ENCODE results near the gene RABL2B. TPM values are rescaled to one million over a fixed set of nuclear protein-coding genes. Genes with fewer than 3 reads are reported as not detected.

RABL2B gene
- total RNA-seq, 1 experiment from 2014 or later, result 24.0 TPM

DNA sequence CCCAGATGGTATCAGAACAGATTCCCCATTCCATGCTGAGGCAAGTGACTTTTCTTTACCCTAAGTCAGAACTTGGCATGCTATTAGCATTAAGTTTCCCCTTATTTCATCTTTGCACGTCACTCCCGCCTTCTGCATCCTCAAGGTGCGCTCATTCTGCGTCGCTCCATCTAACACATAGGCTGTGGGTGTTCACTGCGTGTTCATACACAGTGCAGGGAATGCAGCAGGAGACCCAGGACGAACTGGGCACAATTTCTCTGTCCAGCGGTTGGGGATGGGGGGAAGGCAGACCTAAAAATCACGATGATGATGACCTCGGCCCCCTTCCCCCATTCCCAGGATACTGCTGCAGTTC is 65.1 kb downstream of the RABL2B start (continued):
- TF ChIP-seq, protein P1, sequence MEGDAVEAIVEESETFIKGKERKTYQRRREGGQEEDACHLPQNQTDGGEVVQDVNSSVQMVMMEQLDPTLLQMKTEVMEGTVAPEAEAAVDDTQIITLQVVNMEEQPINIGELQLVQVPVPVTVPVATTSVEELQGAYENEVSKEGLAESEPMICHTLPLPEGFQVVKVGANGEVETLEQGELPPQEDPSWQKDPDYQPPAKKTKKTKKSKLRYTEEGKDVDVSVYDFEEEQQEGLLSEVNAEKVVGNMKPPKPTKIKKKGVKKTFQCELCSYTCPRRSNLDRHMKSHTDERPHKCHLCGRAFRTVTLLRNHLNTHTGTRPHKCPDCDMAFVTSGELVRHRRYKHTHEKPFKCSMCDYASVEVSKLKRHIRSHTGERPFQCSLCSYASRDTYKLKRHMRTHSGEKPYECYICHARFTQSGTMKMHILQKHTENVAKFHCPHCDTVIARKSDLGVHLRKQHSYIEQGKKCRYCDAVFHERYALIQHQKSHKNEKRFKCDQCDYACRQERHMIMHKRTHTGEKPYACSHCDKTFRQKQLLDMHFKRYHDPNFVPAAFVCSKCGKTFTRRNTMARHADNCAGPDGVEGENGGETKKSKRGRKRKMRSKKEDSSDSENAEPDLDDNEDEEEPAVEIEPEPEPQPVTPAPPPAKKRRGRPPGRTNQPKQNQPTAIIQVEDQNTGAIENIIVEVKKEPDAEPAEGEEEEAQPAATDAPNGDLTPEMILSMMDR (IDR thresholded peaks at IDR 0.05), result no peak
- TF ChIP-seq PRRX2 (CRISPR knock-in tag; IDR thresholded peaks at IDR 0.05), result no peak
- TF ChIP-seq, protein P2, sequence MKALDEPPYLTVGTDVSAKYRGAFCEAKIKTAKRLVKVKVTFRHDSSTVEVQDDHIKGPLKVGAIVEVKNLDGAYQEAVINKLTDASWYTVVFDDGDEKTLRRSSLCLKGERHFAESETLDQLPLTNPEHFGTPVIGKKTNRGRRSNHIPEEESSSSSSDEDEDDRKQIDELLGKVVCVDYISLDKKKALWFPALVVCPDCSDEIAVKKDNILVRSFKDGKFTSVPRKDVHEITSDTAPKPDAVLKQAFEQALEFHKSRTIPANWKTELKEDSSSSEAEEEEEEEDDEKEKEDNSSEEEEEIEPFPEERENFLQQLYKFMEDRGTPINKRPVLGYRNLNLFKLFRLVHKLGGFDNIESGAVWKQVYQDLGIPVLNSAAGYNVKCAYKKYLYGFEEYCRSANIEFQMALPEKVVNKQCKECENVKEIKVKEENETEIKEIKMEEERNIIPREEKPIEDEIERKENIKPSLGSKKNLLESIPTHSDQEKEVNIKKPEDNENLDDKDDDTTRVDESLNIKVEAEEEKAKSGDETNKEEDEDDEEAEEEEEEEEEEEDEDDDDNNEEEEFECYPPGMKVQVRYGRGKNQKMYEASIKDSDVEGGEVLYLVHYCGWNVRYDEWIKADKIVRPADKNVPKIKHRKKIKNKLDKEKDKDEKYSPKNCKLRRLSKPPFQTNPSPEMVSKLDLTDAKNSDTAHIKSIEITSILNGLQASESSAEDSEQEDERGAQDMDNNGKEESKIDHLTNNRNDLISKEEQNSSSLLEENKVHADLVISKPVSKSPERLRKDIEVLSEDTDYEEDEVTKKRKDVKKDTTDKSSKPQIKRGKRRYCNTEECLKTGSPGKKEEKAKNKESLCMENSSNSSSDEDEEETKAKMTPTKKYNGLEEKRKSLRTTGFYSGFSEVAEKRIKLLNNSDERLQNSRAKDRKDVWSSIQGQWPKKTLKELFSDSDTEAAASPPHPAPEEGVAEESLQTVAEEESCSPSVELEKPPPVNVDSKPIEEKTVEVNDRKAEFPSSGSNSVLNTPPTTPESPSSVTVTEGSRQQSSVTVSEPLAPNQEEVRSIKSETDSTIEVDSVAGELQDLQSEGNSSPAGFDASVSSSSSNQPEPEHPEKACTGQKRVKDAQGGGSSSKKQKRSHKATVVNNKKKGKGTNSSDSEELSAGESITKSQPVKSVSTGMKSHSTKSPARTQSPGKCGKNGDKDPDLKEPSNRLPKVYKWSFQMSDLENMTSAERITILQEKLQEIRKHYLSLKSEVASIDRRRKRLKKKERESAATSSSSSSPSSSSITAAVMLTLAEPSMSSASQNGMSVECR (CRISPR knock-in tag; IDR thresholded peaks at IDR 0.05; ENCODE audit: borderline replicate concordance), result no peak
- TF ChIP-seq, protein P3, sequence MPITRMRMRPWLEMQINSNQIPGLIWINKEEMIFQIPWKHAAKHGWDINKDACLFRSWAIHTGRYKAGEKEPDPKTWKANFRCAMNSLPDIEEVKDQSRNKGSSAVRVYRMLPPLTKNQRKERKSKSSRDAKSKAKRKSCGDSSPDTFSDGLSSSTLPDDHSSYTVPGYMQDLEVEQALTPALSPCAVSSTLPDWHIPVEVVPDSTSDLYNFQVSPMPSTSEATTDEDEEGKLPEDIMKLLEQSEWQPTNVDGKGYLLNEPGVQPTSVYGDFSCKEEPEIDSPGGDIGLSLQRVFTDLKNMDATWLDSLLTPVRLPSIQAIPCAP (CRISPR knock-in tag; IDR thresholded peaks at IDR 0.05), result no peak

DNA sequence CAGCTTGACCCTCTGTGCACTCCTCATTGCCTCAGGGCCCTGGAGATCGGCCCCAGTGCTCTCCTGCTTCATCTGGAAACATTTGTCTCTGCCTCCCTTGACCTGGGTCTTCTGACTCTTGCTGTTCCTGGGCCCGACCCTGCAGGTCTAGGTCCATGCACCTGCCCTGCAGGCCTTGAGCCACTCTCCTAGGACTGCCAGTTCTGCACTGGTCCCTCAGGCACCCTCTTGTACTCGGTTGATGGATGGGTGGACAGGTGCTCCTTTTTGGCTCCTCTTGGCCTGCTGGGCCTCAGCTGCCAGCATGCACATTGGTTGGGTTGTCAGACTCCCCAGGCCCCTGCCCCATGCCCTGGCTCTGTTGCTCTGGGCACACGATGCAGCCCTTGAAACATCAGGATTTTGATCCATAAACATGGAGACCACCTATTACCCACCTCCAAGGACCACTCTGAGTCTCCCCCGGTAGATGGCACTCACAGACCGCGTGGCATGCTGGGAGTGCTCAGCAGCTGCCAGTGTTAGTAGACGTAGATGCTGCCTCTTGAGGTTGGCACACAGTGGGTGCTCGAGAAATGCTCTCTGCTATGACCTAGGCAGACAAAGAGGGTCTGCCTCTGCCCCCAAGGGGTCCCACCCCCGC is 65.6 kb downstream of the RABL2B start:
- Mint-ChIP-seq H3K27me3 (ENCODE audit: low read depth) (peaks cover 54% of the 10 kb centered on the region), H3K27ac (no peak overlapping the region), H3K9me3 (no peaks in the 10 kb centered on the region), H3K4me3 (no peak overlapping the region), H3K4me1 (no peaks in the 10 kb centered on the region), H3K36me3 (no peaks in the 10 kb centered on the region)
- DNase-seq (ENCODE audit: low spot score) (no peak), ATAC-seq (no peak)
- TF ChIP-seq, protein P4, sequence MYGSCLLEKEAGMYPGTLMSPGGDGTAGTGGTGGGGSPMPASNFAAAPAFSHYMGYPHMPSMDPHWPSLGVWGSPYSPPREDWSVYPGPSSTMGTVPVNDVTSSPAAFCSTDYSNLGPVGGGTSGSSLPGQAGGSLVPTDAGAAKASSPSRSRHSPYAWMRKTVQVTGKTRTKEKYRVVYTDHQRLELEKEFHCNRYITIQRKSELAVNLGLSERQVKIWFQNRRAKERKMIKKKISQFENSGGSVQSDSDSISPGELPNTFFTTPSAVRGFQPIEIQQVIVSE (CRISPR knock-in tag; IDR thresholded peaks at IDR 0.05; ENCODE audit: borderline replicate concordance), result no peak
- TF ChIP-seq NFATC4 (CRISPR knock-in tag; IDR thresholded peaks at IDR 0.05) (no peak), GRHL2 (CRISPR knock-in tag; IDR thresholded peaks at IDR 0.05; ENCODE audit: insufficient replicate concordance, severe bottlenecking) (no peak)
- TF ChIP-seq, protein P5, sequence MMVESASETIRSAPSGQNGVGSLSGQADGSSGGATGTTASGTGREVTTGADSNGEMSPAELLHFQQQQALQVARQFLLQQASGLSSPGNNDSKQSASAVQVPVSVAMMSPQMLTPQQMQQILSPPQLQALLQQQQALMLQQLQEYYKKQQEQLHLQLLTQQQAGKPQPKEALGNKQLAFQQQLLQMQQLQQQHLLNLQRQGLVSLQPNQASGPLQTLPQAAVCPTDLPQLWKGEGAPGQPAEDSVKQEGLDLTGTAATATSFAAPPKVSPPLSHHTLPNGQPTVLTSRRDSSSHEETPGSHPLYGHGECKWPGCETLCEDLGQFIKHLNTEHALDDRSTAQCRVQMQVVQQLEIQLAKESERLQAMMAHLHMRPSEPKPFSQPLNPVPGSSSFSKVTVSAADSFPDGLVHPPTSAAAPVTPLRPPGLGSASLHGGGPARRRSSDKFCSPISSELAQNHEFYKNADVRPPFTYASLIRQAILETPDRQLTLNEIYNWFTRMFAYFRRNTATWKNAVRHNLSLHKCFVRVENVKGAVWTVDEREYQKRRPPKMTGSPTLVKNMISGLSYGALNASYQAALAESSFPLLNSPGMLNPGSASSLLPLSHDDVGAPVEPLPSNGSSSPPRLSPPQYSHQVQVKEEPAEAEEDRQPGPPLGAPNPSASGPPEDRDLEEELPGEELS (CRISPR knock-in tag; IDR thresholded peaks at IDR 0.05), result no peak
- TF ChIP-seq, protein P6, sequence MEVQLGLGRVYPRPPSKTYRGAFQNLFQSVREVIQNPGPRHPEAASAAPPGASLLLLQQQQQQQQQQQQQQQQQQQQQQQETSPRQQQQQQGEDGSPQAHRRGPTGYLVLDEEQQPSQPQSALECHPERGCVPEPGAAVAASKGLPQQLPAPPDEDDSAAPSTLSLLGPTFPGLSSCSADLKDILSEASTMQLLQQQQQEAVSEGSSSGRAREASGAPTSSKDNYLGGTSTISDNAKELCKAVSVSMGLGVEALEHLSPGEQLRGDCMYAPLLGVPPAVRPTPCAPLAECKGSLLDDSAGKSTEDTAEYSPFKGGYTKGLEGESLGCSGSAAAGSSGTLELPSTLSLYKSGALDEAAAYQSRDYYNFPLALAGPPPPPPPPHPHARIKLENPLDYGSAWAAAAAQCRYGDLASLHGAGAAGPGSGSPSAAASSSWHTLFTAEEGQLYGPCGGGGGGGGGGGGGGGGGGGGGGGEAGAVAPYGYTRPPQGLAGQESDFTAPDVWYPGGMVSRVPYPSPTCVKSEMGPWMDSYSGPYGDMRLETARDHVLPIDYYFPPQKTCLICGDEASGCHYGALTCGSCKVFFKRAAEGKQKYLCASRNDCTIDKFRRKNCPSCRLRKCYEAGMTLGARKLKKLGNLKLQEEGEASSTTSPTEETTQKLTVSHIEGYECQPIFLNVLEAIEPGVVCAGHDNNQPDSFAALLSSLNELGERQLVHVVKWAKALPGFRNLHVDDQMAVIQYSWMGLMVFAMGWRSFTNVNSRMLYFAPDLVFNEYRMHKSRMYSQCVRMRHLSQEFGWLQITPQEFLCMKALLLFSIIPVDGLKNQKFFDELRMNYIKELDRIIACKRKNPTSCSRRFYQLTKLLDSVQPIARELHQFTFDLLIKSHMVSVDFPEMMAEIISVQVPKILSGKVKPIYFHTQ (CRISPR knock-in tag; IDR thresholded peaks at IDR 0.05), result no peak
- ChIA-PET CTCF (interaction anchor here (1.1 kb wide), 1 partner anchor 57 kb away, joined by 3 read pairs; no protein-coding TSS in a partner anchor), POLR2A (no interaction called here)

Other genes starting within 250 kb of the RABL2B start
- gene KLHDC7B, start 237.7 kb downstream of the RABL2B start, total RNA-seq (2021), result not detected in 3 replicates
- gene SYCE3, start 220.7 kb downstream of the RABL2B start, total RNA-seq (2021), result 0.46 to 0.89 TPM (median 0.85 TPM) in 3 replicates
- 33.7 to 47.8 TPM (median 47.4 TPM) in 3 replicates for gene CPT1B, start 205.2 kb downstream of the RABL2B start, total RNA-seq (2021)
- gene CHKB, start 200.8 kb downstream of the RABL2B start, total RNA-seq (2021), result 75.4 to 80.0 TPM (median 76.1 TPM) in 3 replicates
- gene MAPK8IP2, start 182.8 kb downstream of the RABL2B start, total RNA-seq (2021), result 1.8 to 4.9 TPM (median 1.9 TPM) in 3 replicates
- gene ARSA, start 155.5 kb downstream of the RABL2B start, total RNA-seq (2021), result 17.7 to 18.8 TPM (median 17.8 TPM) in 3 replicates
- 9.6 to 10.5 TPM (median 9.7 TPM) in 3 replicates for gene SHANK3, start 110.8 kb downstream of the RABL2B start, total RNA-seq (2021)
- 0.18 to 0.55 TPM (median 0.46 TPM) in 3 replicates for gene ACR, start 45.4 kb downstream of the RABL2B start, total RNA-seq (2021)